Measurements from ENCODE around the gene MKKS.

Gene MKKS

GRCh38 chr20:10357974-10358373 lies 76.0 kb downstream of the MKKS start:
- H3K4me3 ChIP-seq (ENCODE audit: control insufficient read depth, low read depth, low read length), result no peak overlapping the region
- peak; percentile 81 for TF ChIP-seq CTCF (conservative IDR thresholded peaks at IDR 0.05; ENCODE audit: control insufficient read depth, insufficient read depth, low read depth, low read length)
- peak; percentile 44 for DNase-seq (ENCODE audit: low read depth)

GRCh38 chr20:10357061-10357708 lies 76.8 kb downstream of the MKKS start:
- no peak for TF ChIP-seq CTCF (conservative IDR thresholded peaks at IDR 0.05; ENCODE audit: control insufficient read depth, insufficient read depth, low read depth, low read length)
- H3K4me3 ChIP-seq (ENCODE audit: control insufficient read depth, low read depth, low read length), result no peak overlapping the region
- DNase-seq (ENCODE audit: low read depth), result peak; percentile 32

GRCh38 chr20:10356628-10357027 lies 77.4 kb downstream of the MKKS start:
- H3K4me3 ChIP-seq (ENCODE audit: control insufficient read depth, low read depth, low read length), result no peak overlapping the region
- TF ChIP-seq CTCF (conservative IDR thresholded peaks at IDR 0.05; ENCODE audit: control insufficient read depth, insufficient read depth, low read depth, low read length), result no peak
- DNase-seq (ENCODE audit: low read depth), result no peak

- no peak for TF ChIP-seq CTCF (conservative IDR thresholded peaks at IDR 0.05; ENCODE audit: control insufficient read depth, insufficient read depth, low read depth, low read length)
- no peak for DNase-seq (ENCODE audit: low read depth)
- H3K4me3 ChIP-seq (ENCODE audit: control insufficient read depth, low read depth, low read length), result no peak overlapping the region
Measured at GRCh38 chr20:10352934-10353824, 80.8 kb downstream of the MKKS start.
